Umbilical cord (tissue), 2 donors: ENCODE data around the gene DYRK3. TPM values are rescaled to one million over a fixed set of nuclear protein-coding genes. Genes with fewer than 3 reads are reported as not detected.
"Not testable (repeated sequence)": the region's sequence is repeated elsewhere in the genome, so short reads cannot be mapped to it uniquely, and the experiment has no call there.

Experiments used
- DNase-seq: peaks from one replicate; pipeline ENCODE4 v3.0.0-alpha.2; 2015; ENCODE audit warnings: low spot score
- total RNA-seq: library from RNA; depleted of rRNA; stranded (reverse); fragments of >200 nt; gene quantifications from one replicate; pipeline ENCODE4 v1.2.3, GENCODE V29; 2014; ENCODE audit warnings: low replicate concordance; ENCODE audit not compliant: insufficient read depth

The DYRK3 gene
- 17.8 TPM for total RNA-seq

DNA sequence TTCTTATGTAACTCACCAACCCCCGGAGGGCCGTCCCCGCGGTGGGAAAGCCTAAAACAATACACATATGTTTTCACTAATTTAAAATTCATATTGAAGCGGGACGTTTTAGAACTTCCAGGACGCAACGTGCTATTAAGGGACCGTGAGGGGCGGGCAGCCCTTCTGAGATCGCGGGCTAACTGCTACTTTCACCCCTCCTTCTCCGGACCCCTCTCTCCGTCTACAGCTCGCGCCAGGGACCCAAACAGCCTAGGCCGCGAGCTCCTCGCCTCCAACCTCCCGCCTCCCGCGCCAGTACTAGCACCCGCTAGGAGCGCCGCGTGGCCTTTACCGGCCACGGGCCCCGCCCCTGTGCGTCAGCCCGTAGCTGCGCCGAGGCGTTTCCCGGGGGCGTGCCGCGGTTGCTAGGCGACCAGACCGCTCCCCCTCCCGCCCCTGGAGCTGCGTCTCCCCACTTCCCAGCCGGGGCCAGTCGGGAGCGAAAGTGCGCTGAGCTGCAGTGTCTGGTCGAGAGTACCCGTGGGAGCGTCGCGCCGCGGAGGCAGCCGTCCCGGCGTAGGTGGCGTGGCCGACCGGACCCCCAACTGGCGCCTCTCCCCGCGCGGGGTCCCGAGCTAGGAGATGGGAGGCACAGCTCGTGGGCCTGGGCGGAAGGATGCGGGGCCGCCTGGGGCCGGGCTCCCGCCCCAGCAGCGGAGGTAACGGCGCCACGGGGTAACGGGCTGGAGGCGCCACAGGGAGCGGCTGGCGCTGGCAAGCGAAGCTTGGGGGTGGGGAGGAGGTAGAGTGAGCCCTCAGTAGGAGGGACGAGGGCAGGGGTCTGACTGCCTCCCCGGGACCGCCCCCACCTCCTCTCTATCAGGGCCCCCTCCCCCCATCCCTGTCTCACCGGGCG lies at the start of gene DYRK3:
Gene DYRK3 (plus strand): TSS at position 457 of the 898 bp plus-strand sequence. CDS start 168 bp downstream, at position 625.
- DNase-seq: peak; percentile 94

DNA sequence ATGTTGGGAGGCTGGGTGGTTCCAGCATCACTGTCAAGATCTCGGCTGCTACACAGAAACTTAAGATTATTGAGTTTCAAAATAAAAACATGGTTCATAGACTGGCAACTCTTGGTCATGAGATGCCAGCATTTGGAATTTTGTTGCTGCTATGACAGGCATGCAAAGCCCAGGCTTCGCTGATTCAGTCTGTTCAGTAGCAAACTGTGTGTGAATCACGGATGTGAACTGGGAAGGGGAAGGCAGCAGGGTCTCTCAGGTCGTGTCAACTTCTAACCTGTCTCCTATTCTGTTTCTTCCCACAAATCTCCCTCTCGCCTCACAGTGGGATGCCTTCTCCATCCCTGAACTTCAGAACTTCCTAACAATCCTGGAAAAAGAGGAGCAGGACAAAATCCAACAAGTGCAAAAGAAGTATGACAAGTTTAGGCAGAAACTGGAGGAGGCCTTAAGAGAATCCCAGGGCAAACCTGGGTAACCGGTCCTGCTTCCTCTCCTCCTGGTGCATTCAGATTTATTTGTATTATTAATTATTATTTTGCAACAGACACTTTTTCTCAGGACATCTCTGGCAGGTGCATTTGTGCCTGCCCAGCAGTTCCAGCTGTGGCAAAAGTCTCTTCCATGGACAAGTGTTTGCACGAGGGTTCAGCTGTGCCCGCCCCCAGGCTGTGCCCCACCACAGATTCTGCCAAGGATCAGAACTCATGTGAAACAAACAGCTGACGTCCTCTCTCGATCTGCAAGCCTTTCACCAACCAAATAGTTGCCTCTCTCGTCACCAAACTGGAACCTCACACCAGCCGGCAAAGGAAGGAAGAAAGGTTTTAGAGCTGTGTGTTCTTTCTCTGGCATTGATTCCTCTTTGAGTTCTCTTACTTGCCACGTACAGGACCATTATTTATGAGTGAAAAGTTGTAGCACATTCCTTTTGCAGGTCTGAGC lies 48.6 kb upstream of the DYRK3 start:
- peak; percentile 53 for DNase-seq

DNA sequence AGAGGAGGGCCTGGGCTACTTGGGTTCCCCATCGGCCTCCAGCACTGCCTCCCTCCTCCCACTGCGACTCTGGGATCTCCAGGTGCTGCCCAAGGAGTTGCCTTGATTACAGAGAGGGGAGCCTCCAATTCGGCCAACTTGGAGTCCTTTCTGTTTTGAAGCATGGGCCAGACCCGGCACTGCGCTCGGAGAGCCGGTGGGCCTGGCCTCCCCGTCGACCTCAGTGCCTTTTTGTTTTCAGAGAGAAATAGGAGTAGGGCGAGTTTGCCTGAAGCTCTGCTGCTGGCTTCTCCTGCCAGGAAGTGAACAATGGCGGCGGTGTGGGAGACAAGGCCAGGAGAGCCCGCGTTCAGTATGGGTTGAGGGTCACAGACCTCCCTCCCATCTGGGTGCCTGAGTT lies 47.4 kb upstream of the DYRK3 start:
- no peak for DNase-seq

DNA sequence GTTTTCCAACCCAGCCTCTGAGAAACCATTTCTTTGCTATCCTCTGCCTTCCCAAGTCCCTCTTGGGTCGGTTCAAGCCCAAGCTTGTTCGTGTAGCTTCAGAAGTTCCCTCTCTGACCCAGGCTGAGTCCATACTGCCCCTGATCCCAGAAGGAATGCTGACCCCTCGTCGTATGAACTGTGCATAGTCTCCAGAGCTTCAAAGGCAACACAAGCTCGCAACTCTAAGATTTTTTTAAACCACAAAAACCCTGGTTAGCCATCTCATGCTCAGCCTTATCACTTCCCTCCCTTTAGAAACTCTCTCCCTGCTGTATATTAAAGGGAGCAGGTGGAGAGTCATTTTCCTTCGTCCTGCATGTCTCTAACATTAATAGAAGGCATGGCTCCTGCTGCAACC lies 46.8 kb upstream of the DYRK3 start:
- no peak for DNase-seq

DNA sequence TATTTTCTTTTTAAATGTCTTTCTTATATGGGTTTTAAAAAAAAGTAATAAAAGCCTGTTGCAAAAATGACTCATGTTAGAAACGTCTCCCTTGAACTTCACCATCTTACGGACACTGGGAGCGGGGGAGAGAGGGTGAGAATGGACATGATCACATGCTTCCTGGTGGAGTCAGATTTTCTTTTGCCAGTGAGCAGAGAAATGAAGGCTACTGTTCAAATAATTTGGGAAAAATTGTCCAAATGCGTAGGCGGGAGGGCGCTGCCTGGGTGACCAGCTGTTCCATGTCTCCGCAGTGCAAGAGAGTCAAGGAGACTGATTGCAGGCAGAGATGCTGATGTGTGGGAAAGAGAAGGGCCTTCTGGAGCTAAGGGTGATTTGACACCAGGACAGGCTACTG lies 46.1 kb upstream of the DYRK3 start:
- peak; percentile 79 for DNase-seq

DNA sequence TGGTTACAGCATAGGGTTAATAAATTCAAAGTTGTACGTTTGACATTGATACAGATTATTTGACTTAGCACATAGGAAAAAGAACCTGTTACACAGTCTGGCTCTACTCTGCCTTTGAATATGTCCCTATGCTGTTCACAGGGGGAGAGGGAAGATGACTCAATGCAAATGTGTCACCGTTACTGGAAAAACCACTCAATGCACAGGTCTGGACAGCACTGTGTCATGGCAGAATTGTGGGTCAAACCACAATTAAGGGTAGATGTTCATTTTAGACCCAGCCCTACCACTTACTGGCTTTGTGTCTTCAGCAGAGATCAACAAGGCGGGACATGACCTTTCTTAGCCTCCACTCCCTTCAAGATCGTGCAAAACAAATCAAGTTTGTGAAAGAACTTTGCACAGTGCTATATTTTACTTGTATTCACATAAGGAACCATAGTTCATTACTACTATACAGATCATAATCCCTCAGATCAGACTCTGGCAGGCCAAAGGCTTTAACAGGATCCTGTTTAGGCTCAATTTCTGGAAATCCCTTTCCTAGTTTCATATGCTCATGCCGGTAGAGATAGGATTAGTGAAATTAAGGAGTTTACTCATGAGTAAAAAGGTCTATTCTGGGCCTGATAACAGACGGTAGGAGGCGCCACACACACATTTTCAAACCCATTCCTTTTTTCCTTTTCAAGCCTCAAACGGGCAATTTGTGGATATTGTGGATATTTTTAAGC lies 45.1 kb upstream of the DYRK3 start:
- DNase-seq: peak; percentile 76

DNA sequence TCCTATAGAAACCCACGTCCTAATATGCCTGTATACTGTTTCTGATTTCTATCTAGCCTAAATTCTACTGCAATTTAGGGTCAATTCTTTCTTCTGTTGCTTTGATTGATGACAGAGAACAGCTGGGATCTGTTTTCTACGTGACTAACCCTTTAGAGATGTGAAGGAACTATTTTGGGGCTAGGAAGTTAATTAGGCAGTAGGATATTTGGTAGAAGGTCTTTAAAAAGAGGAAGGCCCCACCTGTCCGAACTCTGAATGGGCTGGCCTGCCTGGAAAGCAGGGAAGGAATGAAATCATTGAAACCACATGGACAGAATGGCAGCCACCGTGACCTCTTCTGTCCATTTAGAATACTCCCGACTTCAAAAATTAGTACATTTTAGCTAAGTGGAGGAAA lies 44.1 kb upstream of the DYRK3 start:
- DNase-seq: no peak

DNA sequence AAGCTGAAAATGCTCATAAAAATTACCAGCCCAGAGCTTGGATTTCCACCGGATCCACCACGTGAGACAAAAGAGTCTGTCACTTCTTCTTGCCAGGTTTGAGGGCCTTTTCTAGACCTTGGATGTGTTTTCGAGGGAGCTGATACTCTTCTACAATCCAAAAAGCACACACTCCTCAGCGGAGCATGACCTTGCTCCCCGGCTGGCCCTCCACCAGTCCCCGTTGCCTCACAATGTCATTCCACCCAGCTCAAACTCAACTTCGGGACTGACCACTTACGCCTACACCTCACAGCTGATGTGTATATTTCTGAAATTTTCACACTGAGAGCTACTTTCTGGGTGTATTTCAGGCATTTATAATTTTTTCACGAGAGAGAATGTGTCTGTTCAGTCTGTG lies 43.6 kb upstream of the DYRK3 start:
- DNase-seq: no peak

DNA sequence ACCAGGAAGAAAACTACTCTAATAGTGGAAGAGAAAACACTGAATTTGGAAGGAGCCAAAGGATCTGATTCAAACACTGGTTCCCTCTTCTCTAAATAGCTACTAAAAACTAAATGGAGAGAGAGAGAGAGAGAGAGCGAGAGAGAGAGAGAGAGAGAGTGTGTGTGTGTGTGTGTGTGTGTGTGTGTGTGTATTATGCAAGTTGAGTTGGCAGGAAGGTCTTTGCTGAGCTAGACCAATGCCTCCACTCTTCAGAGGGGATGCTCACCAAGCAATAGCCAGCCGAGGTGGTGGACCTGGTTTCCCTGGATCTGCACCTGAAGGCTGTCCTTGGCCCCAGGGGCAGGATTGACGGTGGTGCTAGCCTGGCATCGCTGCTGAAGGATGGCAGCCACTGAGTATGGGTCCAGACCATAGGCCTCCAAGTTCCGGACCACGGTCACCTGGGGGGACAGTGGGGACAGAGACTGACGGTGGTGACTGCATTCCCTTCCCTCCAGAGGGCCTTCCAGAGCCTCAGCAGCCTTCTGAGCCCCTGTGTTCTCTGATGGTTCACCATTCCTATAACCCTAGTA lies 41.9 kb upstream of the DYRK3 start:
- DNase-seq: no peak

DNA sequence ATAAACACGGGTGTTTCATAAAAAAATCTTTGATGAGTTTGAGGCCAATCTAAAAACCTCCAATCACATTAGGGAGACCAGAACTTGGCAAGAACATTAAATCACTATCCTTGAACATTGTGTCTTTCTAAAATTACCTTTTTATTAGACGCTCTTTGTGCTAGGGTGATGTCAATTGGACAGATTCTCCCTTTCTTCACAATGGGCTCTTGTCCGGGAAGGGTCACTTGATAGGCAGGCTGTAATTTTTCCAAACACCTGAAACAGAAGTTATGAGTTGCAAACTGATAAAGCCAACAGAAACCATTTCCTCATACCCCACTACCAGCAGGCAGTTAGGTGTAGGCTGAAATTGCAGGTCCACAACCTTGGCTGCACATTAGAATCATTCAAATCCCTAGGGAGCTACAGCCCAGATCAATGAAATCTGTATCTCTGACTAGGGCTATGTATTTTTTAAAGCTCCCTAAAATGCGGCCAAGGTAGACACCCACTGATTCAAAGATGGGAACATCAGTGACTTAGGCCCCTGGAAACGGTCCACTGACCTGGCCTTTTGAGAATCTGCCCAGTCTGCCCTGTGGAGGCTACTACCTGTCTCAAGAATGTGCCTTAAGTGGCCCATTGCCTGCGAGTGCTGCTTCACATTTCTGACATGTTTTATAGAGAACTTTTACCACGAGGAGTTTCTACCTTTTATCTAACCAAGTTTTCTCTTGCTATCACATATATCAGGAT lies 39.6 kb upstream of the DYRK3 start:
- DNase-seq: no peak

DNA sequence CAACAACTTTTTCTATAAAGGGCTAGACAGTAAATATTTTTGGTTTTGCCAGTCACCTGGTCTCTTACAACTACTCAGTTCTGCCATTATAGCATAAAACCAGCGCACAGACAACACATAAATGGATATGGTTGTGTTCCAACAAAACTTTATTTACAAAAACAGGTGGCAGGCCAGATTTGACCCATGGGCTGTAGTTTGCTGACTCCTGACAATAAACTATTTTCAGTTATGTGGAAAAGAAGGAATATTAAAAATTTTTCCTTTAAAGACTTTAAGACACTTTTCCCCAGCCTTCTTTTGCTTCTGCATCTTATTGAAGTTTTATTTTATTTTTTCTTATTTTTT lies 39.0 kb upstream of the DYRK3 start:
- DNase-seq: no peak

DNA sequence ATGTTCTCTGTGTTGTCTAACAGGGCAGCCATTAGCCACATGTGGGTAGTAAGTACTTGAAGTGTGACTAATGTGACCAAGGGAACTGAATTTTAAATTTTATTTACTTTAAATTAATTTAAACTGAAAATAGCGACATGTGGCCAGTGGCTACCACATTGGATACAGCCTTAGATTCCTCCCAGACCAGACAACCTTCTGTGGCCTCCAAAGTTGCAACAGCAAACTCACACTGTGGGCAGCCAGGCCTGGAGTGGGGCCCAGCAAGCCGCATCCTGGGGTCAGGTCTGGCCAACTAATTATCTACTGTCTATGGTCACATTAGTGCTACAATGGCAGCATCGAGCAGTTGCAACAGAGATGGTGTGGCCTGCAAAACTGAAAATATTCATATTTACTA lies 34.8 kb upstream of the DYRK3 start:
- no peak for DNase-seq

DNA sequence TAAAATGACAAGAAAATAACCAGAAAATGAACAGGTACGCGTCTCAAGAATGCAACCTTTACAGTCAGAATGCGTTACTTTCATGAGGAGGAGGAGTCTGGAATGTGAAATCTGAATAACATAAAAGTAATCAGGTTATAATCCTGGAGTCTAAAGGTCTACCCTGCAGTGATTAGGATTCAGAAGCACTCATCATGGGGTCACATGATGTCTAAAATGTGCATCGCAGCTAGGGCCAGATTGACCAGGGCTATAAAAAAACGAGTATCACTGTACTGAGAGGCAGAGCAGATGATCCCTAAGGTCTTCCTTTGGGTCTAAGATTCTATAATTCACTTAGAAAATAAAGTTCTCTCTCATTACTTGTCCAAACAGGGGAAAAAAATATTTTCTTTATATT lies 30.5 kb upstream of the DYRK3 start:
- DNase-seq: no peak

DNA sequence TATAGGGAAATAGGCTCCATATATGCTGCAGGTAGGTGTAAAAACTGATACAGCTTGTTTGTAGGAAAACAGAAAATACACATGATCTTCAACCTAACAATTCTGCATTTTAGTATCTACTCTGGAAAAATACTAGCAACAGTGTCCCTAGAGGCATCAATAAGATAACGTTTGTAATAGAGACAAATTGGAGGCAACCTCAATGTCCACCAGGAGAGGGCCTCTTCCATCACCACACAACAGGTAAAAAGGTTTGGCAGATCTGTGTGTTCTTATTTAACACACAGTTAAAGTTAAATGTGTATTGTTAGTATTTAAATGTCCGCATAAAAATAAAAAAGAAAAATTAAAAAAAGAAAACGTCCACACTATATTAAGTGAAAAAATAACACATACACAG lies 28.5 kb upstream of the DYRK3 start:
- no peak for DNase-seq

DNA sequence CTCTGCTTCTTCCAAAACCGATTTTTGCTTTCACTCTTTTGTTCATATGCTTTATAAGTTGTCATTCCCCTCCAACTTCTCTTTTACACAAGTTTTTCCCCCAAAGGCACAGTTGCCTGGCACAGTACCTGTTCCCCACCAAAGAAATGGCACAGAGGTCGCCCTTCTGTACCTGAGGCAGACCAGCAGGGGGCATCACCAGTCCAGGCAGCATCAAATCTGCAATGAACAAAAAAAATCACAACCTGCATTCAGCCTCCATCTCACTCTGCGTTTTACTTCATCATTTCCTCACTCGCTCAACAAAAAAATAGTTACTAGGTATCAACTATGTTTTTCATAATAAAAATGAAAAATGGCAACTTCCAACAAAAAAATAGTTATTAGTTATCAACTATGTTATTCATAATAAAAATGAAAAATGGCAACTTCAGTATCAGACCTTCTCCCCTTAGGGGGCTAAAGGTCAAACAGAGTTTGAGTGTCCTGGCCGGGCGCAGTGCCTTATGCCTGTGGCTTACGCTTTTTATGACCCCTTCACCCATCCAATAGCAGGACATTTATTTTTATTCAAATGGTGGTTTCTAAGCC lies 27.1 kb upstream of the DYRK3 start:
- DNase-seq: no peak

DNA sequence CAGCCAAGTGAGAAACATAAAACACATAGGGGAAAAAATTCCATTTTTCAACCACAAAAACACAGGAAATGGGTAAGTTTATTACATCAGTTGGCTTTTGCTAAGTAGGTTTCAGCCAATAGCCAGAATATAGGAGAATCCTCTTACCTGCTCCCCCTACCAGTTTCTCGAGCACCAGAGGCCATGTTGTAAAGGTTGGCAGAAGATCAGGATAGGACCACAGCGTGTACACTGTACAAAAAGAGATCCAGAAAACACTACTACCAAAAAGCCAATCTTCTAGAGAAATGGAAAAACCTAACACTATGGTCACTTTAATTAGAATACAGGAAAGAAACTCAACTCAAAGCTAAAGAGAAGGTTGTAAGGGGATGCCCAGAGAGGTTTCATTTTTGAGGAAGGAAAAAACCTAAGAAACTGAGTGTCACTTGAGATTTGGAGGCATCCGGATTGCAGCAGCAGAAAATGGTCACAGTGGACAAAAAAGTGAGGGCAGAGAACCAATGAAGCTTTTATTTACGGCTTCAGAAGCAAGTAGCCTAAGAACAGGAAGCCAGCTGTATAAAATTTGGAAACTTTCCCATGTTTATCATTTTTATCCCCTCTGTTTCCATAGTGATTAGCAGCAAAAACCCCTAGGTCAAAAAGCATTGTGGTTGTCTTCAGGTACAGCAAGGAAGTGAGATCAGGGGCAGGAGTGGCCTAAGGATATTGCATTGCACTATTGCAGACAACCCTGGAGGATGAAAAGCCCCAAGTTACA lies 25.9 kb upstream of the DYRK3 start:
- DNase-seq: no peak

DNA sequence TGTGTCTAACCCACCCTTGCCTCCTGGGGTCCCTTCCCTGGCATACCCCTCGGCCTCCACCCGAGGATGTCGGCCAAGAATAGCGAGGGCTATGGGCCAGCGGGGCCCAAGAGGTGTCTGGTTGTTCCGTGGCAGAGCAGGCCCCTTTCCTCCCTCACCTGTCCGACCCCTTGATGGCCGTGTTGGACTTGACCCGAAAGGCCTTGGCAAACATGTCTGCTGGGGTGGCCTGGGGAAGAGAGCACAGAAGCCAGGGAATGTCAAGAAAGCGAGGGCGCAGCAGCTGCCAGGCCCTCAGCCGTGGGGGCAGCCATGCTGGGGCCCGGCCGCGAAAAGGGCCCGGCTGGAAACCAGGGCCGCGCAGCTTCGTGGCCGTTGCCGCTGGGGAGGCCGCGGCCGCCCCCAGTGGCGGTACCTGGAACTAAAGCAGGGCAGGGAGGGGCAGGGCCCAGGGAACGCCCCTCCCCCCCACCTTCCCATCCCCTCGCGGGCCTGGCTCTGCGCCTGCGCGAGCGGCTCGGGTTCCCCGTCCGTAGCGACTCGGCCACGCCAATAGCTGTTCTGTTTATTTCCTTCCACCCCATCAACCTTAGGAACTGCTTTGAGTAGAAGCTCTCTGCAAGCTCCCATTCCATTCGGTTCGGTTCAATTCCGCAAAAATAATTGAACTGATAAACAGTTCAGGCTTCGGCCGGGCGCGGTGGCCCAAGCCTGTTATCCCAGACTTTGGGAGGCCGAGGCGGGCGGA lies 23.0 kb upstream of the DYRK3 start, which contains the start of gene EIF2D:
Gene EIF2D (minus strand): TSS at position 337 of the 748 bp plus-strand sequence. CDS start 123 bp downstream, at position 214.
- DNase-seq: peak; percentile 96

DNA sequence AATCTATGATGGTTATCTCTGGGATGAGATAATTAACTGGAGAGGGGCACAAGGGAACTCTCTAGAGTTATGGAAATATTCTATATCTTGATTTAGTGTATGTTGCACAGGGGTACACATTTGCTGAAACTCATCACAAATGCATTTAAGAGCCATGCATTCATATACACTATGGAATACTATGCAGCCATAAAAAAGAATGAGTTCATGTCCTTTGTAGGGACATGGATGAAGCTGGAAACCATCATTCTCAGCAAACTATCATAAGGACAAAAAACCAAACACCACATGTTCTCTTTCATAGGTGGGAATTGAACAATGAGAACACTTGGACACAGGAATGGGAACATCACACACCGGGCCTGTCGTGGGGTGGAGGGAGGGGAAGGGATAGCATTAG lies 8.9 kb upstream of the DYRK3 start:
- not testable (repeated sequence) for DNase-seq

DNA sequence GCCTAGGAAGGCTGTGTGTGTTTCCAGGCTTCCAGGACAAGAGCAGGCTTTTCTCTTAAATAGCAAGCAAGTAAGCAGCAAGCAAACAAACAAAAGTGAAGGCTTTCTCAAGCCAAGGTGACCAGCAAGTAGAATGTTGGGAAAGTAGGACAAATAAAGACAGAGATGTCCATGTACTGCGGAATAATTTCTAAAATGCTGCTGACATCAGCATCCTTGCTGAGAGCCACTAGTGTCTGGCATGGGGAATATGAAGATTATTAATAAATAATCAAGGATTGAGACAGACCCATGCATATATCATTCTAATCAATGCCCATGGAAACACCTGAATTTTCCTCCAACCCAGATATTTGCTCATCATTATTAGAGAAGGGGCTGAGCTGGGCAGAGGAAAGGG lies 6.4 kb upstream of the DYRK3 start:
- no peak for DNase-seq
